ENCODE measurements around the gene PANK2. TPM values are rescaled to one million over a fixed set of nuclear protein-coding genes. Genes with fewer than 3 reads are reported as not detected.
"Not testable (repeated sequence)": the region's sequence is repeated elsewhere in the genome, so short reads cannot be mapped to it uniquely, and the experiment has no call there.

The PANK2 gene
- total RNA-seq, 1 donor from 2014 or later: 26.2 TPM

- no peak for ATAC-seq
Observed at GRCh38 chr20:3871550-3872265, 17.5 kb upstream of the PANK2 start.

- ATAC-seq: no peak
Observed at GRCh38 chr20:3873507-3873906, 15.7 kb upstream of the PANK2 start.

GRCh38 chr20:3874194-3874844 is 14.9 kb upstream of the PANK2 start:
- ATAC-seq: no peak

DNA sequence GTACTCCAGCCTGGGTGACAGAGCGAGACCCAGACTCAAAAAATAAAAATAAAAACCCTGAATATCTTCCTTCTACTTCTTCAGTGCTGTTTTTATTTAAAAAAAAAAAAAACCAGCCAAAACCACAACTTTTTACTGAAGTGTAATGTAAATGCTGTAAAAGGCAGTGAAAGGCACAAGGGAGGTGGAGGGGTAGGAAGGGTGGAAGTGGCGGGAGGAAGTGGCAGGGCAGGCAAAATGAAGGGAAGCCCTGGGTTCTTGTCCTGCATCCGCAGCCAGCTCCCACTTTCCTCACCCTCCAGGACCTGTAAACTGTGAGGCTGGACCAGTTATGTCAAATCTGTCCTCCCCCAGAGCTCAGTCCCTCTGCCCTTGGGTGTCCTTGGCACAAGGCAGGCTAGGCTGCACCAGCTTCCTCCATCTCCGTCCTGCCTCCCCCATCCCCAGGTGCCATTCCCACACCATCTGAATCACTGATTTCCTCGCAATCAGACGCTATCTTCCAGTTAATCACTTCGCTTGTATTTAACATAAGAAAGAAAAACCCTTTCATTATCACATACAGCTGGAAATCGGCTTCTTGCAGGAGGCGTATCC is 13.7 kb upstream of the PANK2 start:
- no peak for ATAC-seq

DNA sequence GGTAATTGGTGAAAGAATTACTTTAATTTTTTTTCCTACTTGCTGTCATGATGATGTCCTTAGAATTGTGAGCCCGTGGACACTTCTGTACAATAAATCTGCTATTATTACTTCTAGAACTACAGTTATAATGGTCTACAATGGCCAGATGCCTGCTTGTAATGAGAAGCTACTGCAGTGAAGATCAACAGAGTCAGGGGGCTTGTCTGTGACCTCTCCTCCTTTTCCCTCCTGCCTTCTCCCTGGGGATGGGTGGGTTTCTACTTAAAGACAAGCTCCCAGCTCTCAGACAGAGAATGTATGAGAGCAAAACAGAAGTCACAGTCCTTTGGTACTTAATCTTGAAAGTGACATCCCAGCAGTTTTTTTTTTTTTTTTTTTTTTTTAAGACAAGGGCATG is 13.2 kb upstream of the PANK2 start:
- no peak for ATAC-seq

- no peak for ATAC-seq
Observed at GRCh38 chr20:3876676-3877075, 12.5 kb upstream of the PANK2 start.

GRCh38 chr20:3878921-3879274 is 10.3 kb upstream of the PANK2 start:
- ATAC-seq: not testable (repeated sequence)

GRCh38 chr20:3885715-3886114 is 3.5 kb upstream of the PANK2 start:
- ATAC-seq: no peak

DNA sequence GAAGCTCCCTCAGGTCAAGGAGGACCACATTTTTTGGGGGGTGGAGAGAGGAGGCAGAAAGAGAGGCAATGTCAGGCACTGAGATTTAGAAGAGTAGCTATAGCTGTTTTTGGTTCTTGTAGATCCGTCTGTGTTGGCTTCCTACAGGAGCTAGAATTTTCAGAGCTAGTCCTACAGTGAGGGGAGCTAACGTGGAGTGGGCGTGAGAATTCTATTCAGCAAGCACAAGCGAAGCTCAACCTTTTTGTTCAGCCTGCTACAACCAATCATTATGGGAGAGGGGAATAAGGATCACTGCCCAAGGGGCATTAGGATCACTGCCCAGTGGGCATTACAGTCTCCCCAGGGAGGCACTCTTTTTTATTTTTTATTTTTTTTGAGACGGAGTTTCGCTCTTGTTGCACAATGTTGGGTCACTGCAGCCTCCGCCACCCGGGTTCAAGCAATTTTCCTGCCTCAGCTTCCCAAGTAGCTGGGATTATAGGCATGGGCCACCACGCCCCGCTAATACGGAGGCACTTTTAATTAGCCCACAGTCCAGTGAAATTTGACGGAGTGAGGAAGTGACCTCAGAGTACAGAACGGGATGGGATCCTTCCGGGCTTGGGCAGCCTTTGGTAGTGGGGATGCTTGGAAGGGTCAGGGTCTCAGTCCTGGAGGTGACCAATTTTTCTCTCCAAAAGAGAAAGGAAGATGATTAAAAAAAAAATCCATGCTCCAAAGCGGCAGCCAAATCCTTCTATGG is 1.1 kb upstream of the PANK2 start:
- no peak for ATAC-seq

DNA sequence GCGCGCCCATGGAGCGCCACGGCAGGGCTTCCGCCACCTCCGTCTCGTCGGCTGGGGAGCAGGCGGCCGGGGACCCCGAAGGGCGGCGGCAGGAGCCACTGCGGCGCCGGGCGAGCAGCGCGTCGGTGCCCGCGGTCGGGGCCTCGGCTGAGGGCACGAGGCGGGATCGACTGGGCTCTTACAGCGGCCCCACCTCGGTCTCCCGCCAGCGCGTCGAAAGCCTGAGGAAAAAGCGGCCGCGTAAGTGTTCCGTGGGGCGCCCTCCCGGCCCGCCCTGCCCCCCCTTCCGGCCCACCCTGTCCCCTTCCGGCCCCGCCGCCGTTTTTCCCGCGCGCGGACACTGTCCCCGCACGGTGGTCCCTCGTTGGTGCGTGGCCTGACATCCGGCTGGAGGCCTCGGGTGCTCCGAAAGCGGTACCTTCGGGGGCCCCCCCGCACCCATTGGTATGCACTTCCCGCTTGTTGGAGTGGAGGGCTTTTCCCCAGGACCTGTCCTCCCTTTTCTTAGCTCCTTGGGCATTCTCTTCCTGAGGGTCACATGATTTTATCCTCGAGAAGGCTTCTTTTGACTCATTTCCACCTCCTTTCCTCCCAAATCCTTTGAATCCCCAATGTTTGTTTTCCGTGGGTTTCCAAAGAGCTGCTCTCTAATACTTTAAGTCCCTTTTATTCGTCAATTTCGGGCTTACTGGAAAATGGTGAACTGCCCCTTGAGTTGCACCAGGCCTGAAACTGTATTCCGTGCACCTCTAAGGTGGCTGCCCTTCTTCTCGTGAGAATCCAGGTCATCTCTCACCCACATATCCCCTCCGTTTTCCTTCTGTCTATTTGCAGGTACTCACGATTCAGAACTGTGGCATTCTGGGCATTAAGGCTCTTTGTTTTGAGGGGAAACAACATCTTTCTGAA is 556 bp downstream of the PANK2 start:
- ATAC-seq: peak; percentile 18

- ATAC-seq: no peak
Observed at GRCh38 chr20:3890398-3890751, 1.2 kb downstream of the PANK2 start.

GRCh38 chr20:3890999-3891929 is 2.1 kb downstream of the PANK2 start:
- peak; percentile 22 for ATAC-seq

DNA sequence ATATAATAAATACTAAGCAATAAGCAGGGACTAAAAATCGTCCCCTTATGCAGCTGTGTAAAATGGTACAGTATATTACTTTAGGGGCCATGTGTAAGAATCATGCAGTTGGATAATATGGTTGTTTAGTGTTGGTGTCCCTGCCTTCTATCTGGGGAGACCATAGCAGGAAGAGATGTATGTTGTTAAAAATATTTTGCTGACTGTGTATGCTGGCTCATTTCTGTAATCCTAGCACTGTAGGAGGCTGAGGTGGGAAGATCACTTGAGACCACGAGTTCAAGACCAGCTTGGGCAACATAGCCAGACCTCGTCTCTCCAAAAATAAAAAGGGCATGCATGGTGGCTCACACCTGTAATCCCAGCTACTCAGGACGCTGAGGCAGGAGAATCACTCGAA is 5.6 kb downstream of the PANK2 start:
- no peak for ATAC-seq

GRCh38 chr20:3896302-3896701 is 7.1 kb downstream of the PANK2 start:
- ATAC-seq: no peak

GRCh38 chr20:3896853-3897583 is 7.8 kb downstream of the PANK2 start:
- no peak for ATAC-seq

GRCh38 chr20:3898181-3898580 is 9.0 kb downstream of the PANK2 start:
- not testable (repeated sequence) for ATAC-seq

DNA sequence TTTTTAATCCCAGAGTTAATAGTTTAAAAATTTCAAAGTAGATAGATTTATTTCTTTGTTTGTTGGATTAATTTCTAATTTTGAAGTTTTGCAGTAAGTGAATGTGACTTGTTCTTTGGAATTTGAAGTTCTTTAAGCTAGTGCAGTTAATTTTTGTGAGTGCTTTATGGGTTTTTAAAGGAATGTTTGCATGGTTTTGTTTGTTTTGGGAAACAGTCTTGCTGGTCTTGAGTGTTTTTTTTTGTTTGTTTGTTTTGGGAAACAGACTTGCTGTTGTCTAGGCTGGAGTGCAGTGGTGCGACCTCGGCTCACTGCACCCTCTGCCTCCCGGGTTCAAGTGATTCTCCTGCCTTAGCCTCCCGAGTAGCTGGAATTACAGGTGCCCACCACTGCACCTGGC is 9.5 kb downstream of the PANK2 start:
- ATAC-seq: no peak

GRCh38 chr20:3900187-3900604 is 11.0 kb downstream of the PANK2 start:
- ATAC-seq: peak; percentile 11

DNA sequence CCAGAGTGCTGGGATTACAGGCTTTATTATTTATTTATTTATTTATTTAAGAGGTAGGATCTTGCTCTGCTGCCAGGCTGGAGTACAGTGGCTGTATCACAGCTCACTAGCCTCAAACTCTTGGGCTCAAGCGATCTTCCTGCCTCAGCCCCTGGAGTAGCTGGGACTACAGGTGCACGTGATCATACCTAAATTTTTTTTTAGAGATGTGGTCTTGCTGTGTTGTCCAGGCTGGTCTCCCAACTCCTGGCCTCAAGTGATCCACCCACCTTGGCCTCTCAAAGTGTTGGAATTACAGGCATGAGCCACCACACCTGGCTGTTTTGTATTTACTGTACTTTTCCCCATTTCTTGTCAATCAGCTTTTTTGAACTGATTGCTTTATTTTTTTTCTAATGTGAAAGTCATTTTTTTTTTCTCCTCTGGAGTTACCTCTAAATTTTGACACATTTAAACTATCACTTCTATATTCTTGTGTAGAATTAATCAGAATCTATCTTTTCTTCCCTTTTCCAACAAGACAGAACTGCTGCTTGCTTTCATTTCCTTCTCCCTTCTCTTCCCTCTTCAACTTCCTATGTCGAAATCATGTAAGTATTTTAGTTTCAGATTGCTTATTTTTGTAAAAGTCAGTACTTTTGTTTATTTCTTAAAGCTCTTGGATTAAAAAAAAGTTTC is 12.0 kb downstream of the PANK2 start:
- no peak for ATAC-seq
